HepG2 (cell line): ENCODE data around the gene FAM177B. TPM values are rescaled to one million over a fixed set of nuclear protein-coding genes. Genes with fewer than 3 reads are reported as not detected.

Experiments used
- ATAC-seq: fragments of 200-7000 bp; cut with Tn5 transposase; 3 replicates; pipeline ENCODE4 v1.9.1; 2020; ENCODE audit warnings: mild to moderate bottlenecking, moderate library complexity
- BruUV-seq: library from RNA; stranded (reverse); fragments of 400-500 nt; replicated peaks from 2 replicates; lab custom pipeline; 2021; lab: Mats Ljungman, UMichigan
- CTCF ChIA-PET: fragments of 300-600 bp; formaldehyde crosslinking; extraction: SDS; loops from one replicate; lab custom pipeline; 2021; ENCODE audit warnings: low total read pairs, inconsistent platforms, low intra/inter-chr PET ratio; lab: Yijun Ruan, JAX
- POLR2A ChIA-PET: fragments of 350-600 bp; sonication (Branson Sonifier 250); formaldehyde crosslinking; loops from one replicate; lab custom pipeline; 2020; ENCODE audit warnings: antibody characterized with exemption, inconsistent platforms; lab: Yijun Ruan, JAX
- DNase-seq: peaks from one replicate; pipeline ENCODE4 v3.0.0-alpha.2; 2015; ENCODE audit warnings: low spot score
- FAIRE-seq: peaks from 3 replicates; lab custom pipeline; 2011; peaks lifted over from hg19 to GRCh38; lab: Jason Lieb, UNC
- H2AFZ ChIP-seq: one replicate; pipeline ENCODE4 v1.6.1; 2011; ENCODE audit warnings: low read length, inconsistent platforms
- H3K27ac ChIP-seq: fragments of 300-600 bp; 3 replicates; pipeline ENCODE4 v1.8.0; 2011; ENCODE audit warnings: mixed run types, mild to moderate bottlenecking, mixed read lengths, low read length, inconsistent platforms; ENCODE audit not compliant: insufficient read depth; ENCODE audit errors: extremely low read length
- H3K27me3 ChIP-seq, 2 experiments: fragments of 200-600 bp in 1 of 2; 2 replicates in 1 of 2; 3 replicates in 1 of 2; pipeline versions ENCODE4 v1.6.0 to v1.8.0; 2011; ENCODE audit warnings: low read length in 2 of 2, mild to moderate bottlenecking in 2 of 2, moderate library complexity in 2 of 2, inconsistent platforms in 1 of 2; ENCODE audit not compliant: insufficient read depth in 2 of 2, control insufficient read depth in 1 of 2
- H3K36me3 ChIP-seq, 2 experiments: fragments of 200-600 bp in 1 of 2; replicated peaks in 1 of 2; 2 replicates in 1 of 2; 3 replicates in 1 of 2; pipeline versions ENCODE4 v1.5.1 to v1.8.0; 2011; ENCODE audit warnings: low read length in 2 of 2, inconsistent platforms in 1 of 2; ENCODE audit not compliant: insufficient read depth in 2 of 2, control insufficient read depth in 1 of 2
- H3K4me1 ChIP-seq: 2 replicates; pipeline ENCODE4 v1.5.1; 2012; ENCODE audit warnings: low read length, inconsistent platforms; ENCODE audit not compliant: insufficient read depth
- H3K4me2 ChIP-seq: 2 replicates; pipeline ENCODE4 v1.6.0; 2011; ENCODE audit warnings: low read depth, low read length, inconsistent platforms
- H3K4me3 ChIP-seq, 3 experiments: fragments of 200-600 bp in 1 of 3; sonication (generic), shearing (Covaris generic) in 1 of 3; replicated peaks in 1 of 3; 2 replicates each; pipeline ENCODE4 v1.5.1; 2011 to 2016; ENCODE audit warnings: low read length in 3 of 3, inconsistent platforms in 2 of 3, low read depth in 2 of 3, mild to moderate bottlenecking in 2 of 3, control low read depth in 1 of 3, mixed read lengths in 1 of 3; ENCODE audit not compliant: insufficient read depth in 1 of 3
- H3K79me2 ChIP-seq: one replicate; pipeline ENCODE4 v1.6.1; 2011; ENCODE audit warnings: low read length, inconsistent platforms; ENCODE audit not compliant: insufficient read depth
- H3K9ac ChIP-seq: 2 replicates; pipeline ENCODE4 v1.6.0; 2011; ENCODE audit warnings: mild to moderate bottlenecking, low read depth, low read length, inconsistent platforms; ENCODE audit not compliant: insufficient read depth
- H3K9me3 ChIP-seq: 2 replicates; pipeline ENCODE4 v1.5.1; 2012; ENCODE audit warnings: mild to moderate bottlenecking, low read length
- H4K20me1 ChIP-seq: 2 replicates; pipeline ENCODE4 v1.6.0; 2011; ENCODE audit warnings: inconsistent platforms, mild to moderate bottlenecking, low read length, moderate library complexity; ENCODE audit not compliant: insufficient read depth
- HMGXB4 ChIP-seq, 2 experiments: sonication (generic) in 1 of 2; formaldehyde crosslinking in 1 of 2; IDR thresholded peaks; 2 replicates each; pipeline versions ENCODE4 v1.4.0 to v1.6.1; 2018 to 2020; ENCODE audit warnings: missing genetic modification reagents in 2 of 2, borderline replicate concordance in 1 of 2, low read depth in 1 of 2, mild to moderate bottlenecking in 1 of 2, missing biosample characterization in 1 of 2
- KLF16 ChIP-seq, 2 experiments: sonication (generic) in 1 of 2; formaldehyde crosslinking in 1 of 2; IDR thresholded peaks; 2 replicates each; pipeline versions ENCODE4 v1.6.1 to v1.8.0; 2016 to 2023; ENCODE audit warnings: missing genetic modification reagents in 2 of 2, missing compliant biosample characterization in 1 of 2
- POGK ChIP-seq: sonication (generic); formaldehyde crosslinking; conservative IDR thresholded peaks from 2 replicates; pipeline ENCODE4 v1.8.0; 2022; ENCODE audit warnings: mild to moderate bottlenecking, moderate library complexity, missing genetic modification reagents
- SALL2 ChIP-seq: sonication (generic); formaldehyde crosslinking; IDR thresholded peaks from 2 replicates; pipeline ENCODE4 v1.8.1; 2023; ENCODE audit warnings: mild to moderate bottlenecking, missing genetic modification reagents, inconsistent platforms
- ZNF350 ChIP-seq: sonication (generic); formaldehyde crosslinking; IDR thresholded peaks from 2 replicates; pipeline ENCODE4 v1.4.0; 2020; ENCODE audit warnings: mild to moderate bottlenecking, low read depth, missing genetic modification reagents, borderline replicate concordance
- WGBS: methylation state at CpG from one replicate; pipeline ENCODE4 v1.1.6; 2017; ENCODE audit warnings: low lambda C conversion rate; 5-methylcytosine and 5-hydroxymethylcytosine counted together
- in situ Hi-C: cut with HindIII; loops from 2 replicates; pipeline ENCODE4 v1.10.0; 2017; ENCODE audit warnings: low pct_unique_long_range_greater_than_20kb; ENCODE audit not compliant: extremely low pct_ligation_motif_present
- intact Hi-C: fragments of 100-400 bp; cut with micrococcal nuclease; formaldehyde crosslinking; loops from one replicate; pipeline ENCODE4 v1.10.0; 2022; ENCODE audit not compliant: unreplicated experiment
- polyA plus RNA-seq, 8 experiments: library from polyadenylated mRNA; depleted of rRNA in 3 of 8; stranded (reverse) in 7 of 8; unstranded in 1 of 8; fragments of >200 nt; fragmentation: Illumina TruSeq in 4 of 8; extraction: Trizol in 4 of 8; gene quantifications; 2 replicates each; pipeline versions ENCODE4 v1.2.1 to v1.2.3, GENCODE V29; 2011 to 2016; ENCODE audit warnings: low read depth in 4 of 8, missing spikeins in 1 of 8, mixed read lengths in 1 of 8; ENCODE audit not compliant: insufficient read depth in 1 of 8
- total RNA-seq, 5 experiments: library from RNA; depleted of rRNA; stranded (reverse); fragments of >200 nt; fragmentation: Illumina TruSeq; extraction: Trizol; gene quantifications; 2 replicates each; pipeline ENCODE4 v1.2.3, GENCODE V29; 2016; ENCODE audit warnings: low read depth in 1 of 5
- TF ChIP-seq, protein P1 (sequence below): sonication (generic); formaldehyde crosslinking; IDR thresholded peaks from 2 replicates; pipeline ENCODE4 v1.5.1; 2020; ENCODE audit warnings: mild to moderate bottlenecking, missing genetic modification reagents, moderate library complexity
- TF ChIP-seq, protein P2 (sequence below): sonication (generic); formaldehyde crosslinking; IDR thresholded peaks from 2 replicates; pipeline ENCODE4 v1.4.0; 2020; ENCODE audit warnings: mild to moderate bottlenecking, missing genetic modification reagents

Gene FAM177B
- total and polyA plus RNA-seq, 2 of the 13 experiments (the other 11 are each of a cell fraction or from before 2014, with no cell fraction given): 0.05 TPM; not detected in 1

DNA sequence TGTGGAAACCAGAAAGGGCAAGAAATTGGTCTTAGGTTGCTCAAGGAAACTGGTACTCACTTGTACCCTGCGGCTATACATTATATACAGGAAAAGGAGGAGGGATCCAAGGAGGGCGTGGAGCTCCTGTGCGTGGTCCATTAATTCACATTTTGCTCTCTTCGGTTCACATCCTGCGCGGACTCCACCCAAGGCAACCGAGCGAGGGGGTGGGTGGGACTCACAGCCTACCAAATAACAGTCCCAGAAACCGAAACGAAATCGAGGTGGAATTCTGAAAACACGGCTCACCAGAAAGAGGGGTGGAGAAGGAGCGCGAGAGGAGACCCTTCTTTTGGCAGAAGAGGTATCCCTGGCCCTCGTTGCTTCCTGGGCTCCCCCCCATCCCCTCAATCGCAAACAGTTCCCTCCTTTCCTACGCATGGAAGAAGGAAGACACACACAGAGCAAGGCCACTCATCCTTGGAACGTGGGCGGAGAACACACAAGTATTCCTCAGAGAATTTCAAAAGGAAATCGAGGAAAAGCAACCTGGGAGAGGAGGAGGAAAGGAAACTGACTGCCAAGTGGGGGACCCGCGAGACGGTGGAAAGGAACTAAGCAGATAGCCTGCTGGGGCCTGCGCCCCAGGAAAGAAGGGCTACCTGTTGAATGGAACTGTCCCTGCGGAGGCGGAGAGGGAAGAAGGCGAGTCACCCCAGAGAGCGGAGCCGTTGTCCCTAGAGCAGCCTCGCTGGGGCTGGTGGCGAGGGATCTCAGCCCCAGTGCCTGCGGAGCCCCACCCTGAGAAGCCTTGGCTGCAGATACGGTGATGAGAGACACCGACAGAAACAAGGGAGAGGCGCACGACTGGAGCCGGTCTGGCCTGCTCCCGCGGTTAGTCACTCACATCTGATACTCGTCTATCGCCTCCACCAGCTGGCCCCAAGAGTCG is 25.4 kb upstream of the FAM177B start:
- peaks cover 3 to 5% of the 10 kb centered on the region in 2 experiments; a peak in 4 of 5 replicates for H3K36me3 ChIP-seq
- ChIA-PET POLR2A (interaction anchor here (1.8 kb wide), 1 partner anchor 68 kb away, joined by 20 read pairs; no protein-coding TSS in a partner anchor), CTCF (no interaction called here)
- no peaks in the 10 kb centered on the region for H3K9me3 ChIP-seq
- H3K4me2 ChIP-seq: peak overlapping the region; percentile 73
- WGBS: under 1% methylated on average over 24 of the region's 42 CpGs
- in situ Hi-C loops (loop anchor here (10.0 kb wide), 1 partner anchor 247 kb away; no protein-coding TSS in a partner anchor), intact Hi-C loops (loop anchor here (2.0 kb wide), 1 partner anchor 67 kb away; no protein-coding TSS in a partner anchor)
- peak overlapping the region; percentile 76 for H3K9ac ChIP-seq
- peak overlapping the region; percentile 78 for H3K27ac ChIP-seq
- H4K20me1 ChIP-seq: no peaks in the 10 kb centered on the region
- H3K79me2 ChIP-seq: peaks cover 41% of the 10 kb centered on the region
- TSS peak; percentile 66 for BruUV-seq
- DNase-seq: peak; percentile 23
- FAIRE-seq: no peak
- H2AFZ ChIP-seq: peak overlapping the region; percentile 7
- ATAC-seq: peak; percentile 60
- H3K4me1 ChIP-seq: peaks cover 27% of the 10 kb centered on the region
- peak overlapping the region; percentile 66 to 99 (median 99) for H3K4me3 ChIP-seq
- H3K27me3 ChIP-seq: no peaks in the 10 kb centered on the region; a peak in 2 of 5 replicates
- TF ChIP-seq ZNF350 (CRISPR knock-in tag): 0 out of 2 replicates have a peak, but pooled peaks have one; percentile 6
- peak; percentile 68 for TF ChIP-seq POGK (CRISPR knock-in tag)
- TF ChIP-seq SALL2 (CRISPR knock-in tag): 0 out of 2 replicates have a peak, but pooled peaks have one; percentile 19
- TF ChIP-seq KLF16 (CRISPR knock-in tag; IDR thresholded peaks at IDR 0.05): peak in 1 of 2 experiments; percentile 15; a peak in 1 of 4 replicates
- TF ChIP-seq, protein P1, sequence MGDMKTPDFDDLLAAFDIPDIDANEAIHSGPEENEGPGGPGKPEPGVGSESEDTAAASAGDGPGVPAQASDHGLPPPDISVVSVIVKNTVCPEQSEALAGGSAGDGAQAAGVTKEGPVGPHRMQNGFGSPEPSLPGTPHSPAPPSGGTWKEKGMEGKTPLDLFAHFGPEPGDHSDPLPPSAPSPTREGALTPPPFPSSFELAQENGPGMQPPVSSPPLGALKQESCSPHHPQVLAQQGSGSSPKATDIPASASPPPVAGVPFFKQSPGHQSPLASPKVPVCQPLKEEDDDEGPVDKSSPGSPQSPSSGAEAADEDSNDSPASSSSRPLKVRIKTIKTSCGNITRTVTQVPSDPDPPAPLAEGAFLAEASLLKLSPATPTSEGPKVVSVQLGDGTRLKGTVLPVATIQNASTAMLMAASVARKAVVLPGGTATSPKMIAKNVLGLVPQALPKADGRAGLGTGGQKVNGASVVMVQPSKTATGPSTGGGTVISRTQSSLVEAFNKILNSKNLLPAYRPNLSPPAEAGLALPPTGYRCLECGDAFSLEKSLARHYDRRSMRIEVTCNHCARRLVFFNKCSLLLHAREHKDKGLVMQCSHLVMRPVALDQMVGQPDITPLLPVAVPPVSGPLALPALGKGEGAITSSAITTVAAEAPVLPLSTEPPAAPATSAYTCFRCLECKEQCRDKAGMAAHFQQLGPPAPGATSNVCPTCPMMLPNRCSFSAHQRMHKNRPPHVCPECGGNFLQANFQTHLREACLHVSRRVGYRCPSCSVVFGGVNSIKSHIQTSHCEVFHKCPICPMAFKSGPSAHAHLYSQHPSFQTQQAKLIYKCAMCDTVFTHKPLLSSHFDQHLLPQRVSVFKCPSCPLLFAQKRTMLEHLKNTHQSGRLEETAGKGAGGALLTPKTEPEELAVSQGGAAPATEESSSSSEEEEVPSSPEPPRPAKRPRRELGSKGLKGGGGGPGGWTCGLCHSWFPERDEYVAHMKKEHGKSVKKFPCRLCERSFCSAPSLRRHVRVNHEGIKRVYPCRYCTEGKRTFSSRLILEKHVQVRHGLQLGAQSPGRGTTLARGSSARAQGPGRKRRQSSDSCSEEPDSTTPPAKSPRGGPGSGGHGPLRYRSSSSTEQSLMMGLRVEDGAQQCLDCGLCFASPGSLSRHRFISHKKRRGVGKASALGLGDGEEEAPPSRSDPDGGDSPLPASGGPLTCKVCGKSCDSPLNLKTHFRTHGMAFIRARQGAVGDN: peak; percentile 61
- TF ChIP-seq HMGXB4 (CRISPR knock-in tag; IDR thresholded peaks at IDR 0.05; ENCODE audit: borderline replicate concordance in 1 of 2, low read depth in 1 of 2): peak in 1 of 2 experiments; percentile 20; a peak in 1 of 4 replicates
- TF ChIP-seq, protein P2, sequence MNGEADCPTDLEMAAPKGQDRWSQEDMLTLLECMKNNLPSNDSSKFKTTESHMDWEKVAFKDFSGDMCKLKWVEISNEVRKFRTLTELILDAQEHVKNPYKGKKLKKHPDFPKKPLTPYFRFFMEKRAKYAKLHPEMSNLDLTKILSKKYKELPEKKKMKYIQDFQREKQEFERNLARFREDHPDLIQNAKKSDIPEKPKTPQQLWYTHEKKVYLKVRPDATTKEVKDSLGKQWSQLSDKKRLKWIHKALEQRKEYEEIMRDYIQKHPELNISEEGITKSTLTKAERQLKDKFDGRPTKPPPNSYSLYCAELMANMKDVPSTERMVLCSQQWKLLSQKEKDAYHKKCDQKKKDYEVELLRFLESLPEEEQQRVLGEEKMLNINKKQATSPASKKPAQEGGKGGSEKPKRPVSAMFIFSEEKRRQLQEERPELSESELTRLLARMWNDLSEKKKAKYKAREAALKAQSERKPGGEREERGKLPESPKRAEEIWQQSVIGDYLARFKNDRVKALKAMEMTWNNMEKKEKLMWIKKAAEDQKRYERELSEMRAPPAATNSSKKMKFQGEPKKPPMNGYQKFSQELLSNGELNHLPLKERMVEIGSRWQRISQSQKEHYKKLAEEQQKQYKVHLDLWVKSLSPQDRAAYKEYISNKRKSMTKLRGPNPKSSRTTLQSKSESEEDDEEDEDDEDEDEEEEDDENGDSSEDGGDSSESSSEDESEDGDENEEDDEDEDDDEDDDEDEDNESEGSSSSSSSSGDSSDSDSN (CRISPR knock-in tag): peak; percentile 68; the same call in 1 of the 2 replicates
